GM04504 (cell line): ENCODE data around the gene RPS6KC1.
"Not testable (repeated sequence)": the region's sequence is repeated elsewhere in the genome, so short reads cannot be mapped to it uniquely, and the experiment has no call there.

Experiments used
- DNase-seq: peaks from one replicate; pipeline ENCODE4 v3.0.0-alpha.2; 2012; ENCODE audit warnings: low read depth

The RPS6KC1 gene

DNA sequence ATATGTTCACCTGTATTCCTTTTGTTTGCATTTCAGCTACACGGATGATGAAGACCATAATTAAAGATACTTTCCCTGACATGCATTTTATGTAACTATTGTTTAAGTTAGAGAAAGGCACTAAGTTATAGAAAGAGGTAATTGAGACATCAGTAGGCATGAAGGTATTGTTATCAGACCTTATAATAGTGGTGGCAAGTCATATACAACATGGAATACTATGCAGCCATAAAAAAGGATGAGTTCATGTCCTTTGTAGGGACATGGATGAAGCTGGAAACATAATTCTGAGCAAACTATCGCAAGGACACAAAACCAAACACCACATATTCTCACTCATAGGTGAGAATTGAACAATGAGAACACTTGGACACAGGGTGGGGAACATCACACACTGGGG is 109.4 kb downstream of the RPS6KC1 start:
- not testable (repeated sequence) for DNase-seq

DNA sequence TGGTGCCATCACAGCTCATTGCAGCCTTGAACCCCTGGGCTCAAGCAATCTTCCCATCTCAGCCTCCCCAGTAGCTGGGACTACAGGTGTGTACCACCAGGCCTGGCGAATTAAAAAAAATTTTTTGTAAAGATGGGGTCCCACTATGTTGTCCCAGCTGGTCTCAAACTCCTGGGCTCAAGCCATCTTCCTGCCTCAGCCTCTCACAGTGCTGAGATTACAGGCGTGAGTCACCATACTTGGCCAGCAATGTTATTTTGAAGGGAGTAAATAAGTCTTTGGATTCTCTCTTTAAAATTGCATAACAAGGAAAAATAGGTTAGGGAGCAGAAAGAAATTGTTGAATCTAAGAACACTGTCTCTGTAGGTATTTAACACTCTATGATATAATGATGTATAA is 111.3 kb downstream of the RPS6KC1 start:
- peak; percentile 31 for DNase-seq

DNA sequence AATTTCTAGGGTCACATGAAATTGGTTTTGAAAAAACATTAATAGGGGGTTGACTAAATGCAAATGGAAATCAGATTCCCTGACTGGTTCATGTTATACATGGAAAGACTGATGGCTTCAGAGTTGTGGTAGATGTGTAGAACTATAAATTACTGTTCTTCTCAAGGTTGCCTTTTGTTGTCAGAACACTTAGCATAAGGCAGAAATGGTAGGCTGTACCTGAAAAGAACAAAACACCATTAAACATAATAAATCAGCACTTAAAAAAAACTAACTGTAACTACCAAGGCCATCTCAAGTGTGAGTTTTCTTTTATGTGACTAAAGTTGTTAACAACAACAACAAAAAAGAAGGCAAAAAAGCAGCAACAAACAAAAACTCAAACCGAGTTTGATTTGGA is 111.8 kb downstream of the RPS6KC1 start:
- no peak for DNase-seq

DNA sequence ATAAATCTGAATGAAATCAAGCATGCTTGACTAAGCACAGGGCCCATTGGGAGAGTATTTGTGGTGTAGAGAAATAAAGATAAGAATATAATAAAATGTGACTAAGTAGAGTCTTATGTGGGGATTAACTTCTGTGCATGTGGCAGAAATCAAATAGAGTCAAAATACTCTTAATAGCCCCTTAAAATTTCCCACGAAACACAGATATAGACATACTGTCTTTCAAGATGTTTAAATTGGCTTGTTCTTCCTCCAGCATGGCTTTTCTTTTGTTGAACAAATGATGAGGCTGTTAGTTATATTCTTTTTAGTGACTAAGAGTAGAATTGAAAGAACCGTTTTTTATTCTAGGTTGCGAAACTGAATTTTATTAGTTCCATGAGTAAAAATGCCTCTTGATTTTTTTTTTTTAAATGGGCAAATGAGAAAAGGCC is 112.3 kb downstream of the RPS6KC1 start:
- peak; percentile 14 for DNase-seq

DNA sequence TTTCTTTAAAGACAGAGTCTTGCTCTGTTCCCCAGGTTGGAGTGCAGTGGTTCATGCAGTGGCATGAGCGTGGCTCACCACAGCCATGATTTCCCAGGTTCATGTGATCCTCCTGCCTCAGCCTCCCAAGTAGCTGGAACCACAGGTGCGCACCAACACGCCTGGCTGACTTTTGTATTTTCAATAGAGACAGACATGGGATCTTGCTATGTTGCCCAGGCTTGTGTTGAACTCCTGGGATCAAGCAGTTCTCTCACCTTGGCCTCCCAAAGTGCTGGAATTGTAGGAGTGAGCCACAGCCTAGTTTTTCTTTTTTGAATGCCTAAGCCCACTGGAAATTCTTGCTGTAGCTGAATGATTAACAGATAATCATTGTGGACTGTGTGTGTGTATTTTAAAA is 113.5 kb downstream of the RPS6KC1 start:
- no peak for DNase-seq

DNA sequence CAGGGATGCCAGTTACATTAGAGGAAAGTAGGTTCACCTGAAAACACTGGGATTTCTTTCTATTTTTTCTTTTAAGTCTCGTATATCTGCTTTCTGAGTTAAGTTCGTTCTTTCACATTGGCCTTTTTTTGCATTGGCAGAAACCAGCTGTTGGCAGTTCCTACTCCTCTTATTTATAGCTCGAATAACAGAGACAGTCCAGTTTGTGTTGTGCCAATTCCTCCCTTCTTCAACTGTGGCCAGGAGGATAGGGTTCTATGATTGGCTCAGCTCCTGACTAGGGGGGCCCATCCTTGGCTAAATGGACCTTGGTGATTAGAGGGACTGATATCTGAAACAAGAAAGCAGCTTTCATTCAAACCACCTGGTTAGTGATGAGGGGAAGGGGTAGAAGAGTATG is 115.8 kb downstream of the RPS6KC1 start:
- DNase-seq = no peak

DNA sequence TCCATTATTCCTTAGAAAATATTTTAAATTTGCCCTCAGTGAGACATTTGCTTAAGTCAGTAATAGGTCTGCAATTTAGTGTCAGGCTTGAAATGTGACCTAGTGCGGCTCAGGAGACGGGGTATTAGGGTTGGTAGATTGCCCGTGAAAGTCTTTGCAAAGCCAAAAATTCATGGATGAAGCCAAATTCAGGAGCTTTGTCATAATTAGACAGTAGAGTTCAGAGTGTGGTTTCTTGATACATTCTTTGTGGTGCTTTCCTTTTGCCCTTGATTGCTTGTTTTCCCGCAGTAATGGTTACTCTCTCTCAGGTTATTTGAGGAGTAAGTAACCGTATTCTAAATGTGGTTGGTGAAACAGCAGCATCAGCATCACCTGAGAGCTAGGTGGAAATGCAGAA is 120.7 kb downstream of the RPS6KC1 start:
- no peak for DNase-seq

DNA sequence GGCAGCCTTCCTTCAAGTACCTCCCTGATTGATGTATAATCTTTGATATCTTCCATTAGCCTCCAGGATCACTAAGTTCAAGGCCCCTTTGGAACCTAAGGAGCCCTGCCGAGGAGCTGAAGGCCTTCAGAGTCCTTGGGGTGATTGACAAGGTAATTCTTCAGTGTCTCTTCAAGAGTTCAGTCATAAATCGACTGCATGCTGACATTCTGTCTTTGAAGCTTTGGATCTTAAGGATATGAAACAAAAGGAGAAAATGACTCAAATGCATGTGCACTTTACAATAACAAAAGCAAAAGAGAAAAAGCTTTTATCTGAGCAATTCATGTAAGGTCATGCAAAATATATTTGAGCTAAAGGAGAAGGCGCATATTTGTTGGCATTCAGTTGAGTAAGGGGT is 125.3 kb downstream of the RPS6KC1 start:
- DNase-seq = no peak

DNA sequence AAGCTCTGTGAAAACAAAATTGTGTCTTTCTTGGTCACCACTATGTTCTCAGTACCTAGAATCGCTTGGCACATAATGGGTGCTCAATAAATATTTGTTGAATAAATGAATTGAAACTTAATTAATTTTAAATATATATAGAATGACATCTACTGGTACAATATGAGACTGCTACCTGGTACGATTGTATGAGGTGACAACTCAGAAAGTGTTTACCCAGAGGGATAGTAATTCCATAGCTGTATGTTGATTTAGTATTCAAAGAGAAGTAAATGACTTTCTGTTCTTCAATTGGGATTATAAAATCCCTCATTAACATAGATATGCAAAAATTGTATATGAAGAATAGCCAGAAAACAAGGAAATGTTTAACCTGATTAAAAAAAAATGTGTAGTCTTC is 128.7 kb downstream of the RPS6KC1 start:
- DNase-seq = no peak

DNA sequence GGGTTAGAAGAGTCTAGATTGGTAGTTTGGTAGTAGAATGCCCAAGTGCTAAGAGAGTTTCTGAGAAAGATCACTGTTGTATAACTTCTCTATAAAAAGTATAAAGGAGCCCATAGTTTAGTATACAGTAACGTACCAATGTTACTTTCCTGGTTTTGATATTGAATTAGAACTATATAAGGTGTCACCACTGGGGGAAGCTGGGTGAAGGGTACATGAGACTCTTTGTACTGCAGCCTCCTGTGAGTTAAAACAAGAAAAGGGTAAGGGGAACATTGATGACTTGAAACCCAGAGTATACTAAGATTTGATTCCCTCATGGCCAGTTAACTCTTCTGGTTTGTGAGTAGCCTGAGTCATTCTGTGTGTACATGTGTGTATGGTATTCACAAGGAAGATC is 129.8 kb downstream of the RPS6KC1 start:
- no peak for DNase-seq

DNA sequence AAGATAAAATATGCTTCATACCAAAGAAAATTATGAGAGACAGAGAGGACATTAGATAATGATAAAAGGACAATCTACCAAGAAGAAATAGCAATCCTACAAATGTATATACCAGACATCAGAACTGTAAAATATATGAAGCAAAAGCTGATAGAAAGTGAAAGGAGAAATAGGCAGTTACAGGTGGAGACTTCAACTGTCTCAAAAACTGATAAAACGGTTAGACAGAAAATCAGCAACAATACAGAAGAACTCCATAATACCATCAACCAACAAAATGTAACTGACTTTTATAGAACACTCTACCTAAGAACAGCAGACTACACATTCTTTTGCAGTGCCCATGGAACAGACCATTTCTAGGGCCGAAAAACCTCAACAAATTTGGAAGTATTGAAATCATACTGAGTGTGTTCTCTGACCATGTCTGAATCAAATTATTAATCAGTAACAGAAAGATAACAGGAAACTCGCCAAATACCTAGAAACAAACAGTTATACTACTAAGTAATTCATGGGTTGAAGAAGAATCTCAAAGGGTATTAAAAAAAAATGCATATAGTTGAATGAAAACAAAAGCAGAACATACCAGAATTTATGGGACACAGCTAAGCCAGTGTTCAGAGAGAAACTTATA is 132.1 kb downstream of the RPS6KC1 start:
- no peak for DNase-seq

DNA sequence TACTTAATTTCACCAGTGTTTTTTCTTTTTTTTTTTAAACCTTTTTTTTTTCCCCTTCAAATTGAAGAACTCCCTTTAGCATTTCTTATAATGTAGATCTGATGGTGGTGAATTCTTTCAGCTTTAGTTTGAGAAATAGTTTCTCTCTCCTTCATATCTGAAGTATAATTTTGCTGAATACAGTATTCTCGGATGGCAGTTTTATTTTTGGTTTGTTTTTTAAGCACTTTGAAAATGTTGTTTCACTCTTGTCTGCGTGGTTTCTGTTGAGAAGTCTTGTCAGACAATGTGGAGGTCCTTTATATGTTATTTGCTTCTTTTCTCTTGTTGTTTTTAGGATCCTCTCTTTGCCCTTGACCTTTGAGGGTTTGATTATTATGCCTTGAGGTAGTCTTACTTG is 135.1 kb downstream of the RPS6KC1 start:
- DNase-seq = no peak

DNA sequence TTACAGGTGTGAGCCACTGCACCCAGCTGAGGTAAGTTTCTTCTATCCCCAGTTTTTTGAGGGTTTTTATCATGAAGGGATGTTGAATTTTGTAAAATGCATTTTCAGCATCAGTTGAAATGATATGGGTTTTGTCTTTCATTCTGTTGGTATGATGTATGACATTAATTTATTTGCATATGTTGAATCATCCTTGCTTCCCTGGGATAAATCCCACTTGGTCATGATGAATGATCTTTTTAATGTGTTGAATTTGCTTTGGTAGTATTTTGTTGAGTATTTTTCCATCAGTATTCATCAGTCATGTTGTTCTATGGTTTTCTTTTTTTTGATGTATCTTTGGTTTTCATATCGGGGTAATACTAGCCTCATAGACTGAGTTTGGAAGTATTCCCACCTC is 141.0 kb downstream of the RPS6KC1 start:
- no peak for DNase-seq

DNA sequence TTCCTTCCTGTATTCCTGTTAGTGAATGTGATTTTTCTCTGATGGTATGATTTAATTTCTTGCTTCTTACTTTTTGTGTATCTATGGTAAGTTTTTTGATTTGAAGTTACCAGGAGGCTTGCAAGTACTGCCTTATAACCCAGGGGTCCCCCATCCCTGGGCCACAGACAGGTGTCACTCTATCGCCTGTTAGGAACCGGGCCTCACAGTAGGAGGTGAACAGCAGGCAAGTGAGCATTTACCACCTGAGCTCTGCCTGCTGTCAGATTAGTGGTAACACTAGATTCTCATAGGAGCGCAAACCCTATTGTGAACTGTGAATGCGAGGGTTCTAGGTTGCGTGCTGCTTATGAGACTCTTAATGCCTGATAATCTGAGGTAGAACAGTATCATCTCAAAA is 143.3 kb downstream of the RPS6KC1 start:
- DNase-seq = no peak

DNA sequence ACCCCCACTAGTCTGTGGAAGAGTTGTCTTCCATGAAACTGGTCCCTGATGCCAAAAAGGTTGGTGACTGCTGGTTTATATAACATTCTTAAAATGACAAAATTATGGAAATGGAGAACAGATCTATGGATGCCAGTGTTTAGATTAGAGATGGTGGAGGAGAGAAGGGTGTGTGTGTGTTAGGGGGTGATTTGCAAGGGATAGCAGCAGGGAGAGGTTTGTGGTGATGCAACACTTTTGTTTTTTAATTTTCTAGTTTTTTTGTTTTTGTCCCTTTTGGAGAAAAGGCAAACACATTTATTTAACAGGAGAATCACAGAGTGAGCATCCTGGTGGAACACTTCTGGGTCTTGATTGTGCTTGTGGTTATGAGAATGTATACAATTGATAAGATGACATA is 143.8 kb downstream of the RPS6KC1 start:
- no peak for DNase-seq

DNA sequence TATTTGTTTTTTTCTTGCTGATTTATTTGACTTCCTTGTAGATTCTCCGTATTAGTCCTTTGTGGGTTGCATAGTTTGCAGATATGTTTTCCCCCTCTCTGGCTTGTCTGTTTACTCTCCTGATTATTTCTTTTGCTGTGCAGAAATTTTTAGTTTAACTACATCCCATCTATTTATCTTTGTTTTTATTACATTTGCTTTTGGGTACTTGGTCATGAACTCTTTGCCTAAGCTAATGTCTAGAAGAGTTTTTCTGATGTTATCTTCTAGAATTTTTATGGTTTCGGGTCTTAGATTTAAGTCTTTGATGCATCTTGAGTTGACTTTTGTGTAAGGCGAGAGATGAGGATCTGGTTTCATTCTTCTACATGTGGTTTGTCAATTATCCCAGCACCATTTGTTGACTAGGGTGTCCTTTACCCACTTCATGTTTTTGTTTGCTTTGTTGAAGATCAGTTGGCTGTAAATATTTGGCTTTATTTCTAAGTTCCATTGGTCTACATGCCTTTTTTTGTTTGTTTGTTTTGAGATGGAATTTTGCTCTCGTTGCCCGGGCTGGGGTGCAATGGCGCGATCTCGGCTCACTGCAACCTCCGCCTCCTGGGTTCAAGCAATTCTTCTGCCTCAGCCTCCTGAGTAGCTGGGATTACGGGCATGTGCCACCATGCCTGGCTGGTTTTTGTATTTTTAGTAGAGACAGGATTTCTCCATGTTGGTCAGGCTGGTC is 145.4 kb downstream of the RPS6KC1 start:
- DNase-seq = not testable (repeated sequence)

DNA sequence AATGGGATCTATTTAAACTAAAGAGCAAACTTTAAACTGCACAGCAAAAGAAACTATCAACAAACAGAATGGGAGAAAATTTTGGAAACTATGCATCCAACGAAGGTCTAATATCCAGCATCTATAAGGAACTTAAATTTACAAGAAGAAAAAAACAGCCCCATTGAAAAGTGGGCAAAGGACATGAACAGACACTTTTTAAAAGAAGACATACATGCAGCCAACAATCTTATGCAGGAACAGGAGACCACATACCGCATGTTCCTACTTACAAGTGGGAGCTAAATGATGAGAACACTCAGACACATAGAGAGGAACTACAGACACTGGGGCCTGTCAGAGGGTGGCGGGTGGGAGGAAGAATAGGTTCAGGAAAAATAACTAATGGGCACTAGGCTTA is 149.6 kb downstream of the RPS6KC1 start:
- no peak for DNase-seq

DNA sequence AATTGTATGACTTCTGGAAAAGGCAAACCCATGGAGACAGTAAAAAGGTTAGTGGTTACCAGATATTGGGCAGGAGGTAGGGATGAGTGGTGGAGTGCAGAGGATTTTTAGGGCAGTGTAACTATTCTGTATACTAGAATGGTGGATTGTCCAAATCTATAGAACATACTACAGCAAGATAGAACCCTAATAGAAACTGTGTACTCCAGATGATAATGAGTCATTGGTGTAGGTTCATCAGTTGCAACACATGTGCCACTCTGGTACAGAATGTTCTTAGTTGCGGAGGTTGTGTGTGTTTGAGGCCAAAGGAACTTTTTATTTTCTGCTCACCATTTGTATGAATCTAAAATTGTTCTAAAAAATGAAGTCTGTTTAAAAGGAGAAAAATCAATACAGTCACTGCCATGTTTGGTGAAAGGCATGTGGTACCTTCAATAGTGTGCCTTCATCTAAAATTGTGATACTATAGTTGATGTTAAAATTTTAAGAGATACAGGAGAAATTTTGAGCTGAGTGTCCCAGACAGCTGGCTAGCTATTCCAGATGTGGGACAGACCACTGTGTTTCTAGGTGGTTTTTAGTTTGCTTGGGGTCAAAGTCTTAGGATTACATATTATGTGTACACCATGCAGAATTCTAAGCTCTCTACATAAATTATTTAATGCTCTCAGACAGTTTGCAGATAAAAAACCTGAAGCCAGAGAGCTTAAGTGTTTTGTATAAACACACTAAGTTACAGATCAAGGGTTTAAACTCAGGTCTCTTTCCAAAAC is 150.5 kb downstream of the RPS6KC1 start:
- DNase-seq = no peak

DNA sequence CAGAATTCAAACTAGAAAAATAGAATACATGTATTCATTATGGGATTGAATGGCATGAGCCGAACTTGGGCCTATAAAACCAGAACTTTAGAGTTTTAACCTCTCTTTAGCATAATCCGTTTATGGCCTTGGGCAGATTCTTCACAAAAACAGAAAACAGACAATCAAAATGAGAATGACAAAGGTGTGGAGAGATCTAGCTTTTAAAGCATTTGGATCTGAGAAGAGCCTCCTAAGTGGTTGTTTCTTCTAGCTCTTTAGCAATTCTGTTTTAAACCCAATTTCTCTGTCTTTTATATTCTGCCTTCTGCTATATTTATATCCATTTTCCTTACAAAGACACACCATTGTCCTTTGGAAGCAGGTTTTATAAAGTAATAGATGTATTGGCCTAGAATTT is 160.2 kb downstream of the RPS6KC1 start:
- no peak for DNase-seq

DNA sequence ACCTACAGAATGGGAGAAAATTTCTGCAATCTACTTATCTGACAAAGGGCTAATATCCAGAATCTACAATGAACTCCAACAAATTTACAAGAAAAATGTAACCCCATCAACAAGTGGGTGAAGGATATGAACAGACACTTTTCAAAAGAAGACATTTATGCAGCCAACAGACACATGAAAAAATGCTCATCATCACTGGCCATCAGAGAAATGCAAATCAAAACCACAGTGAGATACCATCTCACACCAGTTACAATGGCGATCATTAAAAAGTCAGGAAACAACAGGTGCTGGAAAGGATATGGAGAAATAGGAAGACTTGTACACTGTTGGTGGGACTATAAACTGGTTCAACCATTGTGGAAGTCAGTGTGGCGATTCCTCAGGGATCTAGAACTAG is 168.0 kb downstream of the RPS6KC1 start:
- not testable (repeated sequence) for DNase-seq

DNA sequence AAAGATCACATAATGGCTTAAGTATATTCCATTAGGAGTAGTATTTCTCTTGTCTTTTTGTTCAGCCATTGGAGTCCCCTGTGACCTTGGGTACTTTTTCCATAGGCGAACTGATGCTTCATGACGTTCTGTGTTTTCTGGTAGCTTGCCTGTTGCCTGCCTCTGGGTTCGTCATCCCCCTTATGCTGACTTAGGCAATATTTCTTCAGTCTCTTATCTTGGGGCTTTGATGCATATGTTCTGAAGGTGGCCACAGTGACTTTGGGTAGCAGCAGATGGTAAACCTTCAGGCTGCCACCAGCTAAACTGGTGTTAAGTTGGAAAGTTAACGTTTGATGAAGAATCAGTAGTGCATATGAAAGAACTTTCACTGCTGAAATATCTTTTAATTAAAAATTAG is 170.2 kb downstream of the RPS6KC1 start:
- no peak for DNase-seq

DNA sequence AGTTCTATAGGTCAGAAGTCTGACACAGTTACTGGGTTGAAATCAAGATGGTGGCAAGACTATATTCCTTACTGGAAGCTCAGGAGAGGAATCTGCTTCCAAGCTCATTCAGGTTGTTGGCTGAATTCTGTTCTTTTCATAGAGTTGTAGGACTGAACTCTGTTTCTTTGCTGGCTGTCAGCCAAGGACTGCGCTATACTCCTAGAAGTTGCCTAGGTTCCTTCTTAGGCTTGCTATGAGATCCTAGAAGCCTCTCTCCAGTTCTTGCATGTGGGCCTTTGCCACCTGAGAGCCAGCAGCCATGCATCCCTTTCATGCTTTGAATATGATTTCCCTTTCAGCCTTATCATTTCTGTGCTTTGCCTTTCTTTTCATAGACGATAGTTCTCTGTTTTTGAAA is 176.4 kb downstream of the RPS6KC1 start:
- no peak for DNase-seq

DNA sequence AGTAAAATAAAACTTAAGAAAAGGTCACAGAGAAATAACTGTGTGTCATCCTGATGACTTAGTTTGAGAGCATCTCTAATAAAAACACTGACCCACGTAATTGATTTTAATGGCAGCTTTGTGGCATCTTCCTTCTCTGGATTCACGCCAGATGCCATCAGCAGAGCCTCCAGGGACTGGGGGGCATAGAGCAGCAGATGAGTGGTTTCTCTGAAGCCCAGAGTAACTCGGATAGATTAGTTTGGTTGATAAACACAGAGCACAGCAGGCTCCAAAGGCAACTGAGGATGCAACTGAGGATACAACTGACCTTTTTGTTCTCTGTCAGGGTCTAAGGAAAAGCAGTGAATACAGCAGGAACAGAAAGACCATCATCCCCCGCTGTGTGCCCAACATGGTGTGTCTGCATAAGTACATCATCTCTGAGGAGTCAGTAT is 180.8 kb downstream of the RPS6KC1 start:
- DNase-seq = no peak
